Erythroblast (primary cell): ENCODE measurements around the gene PSMG3.
"Not testable (repeated sequence)": the region's sequence is repeated elsewhere in the genome, so short reads cannot be mapped to it uniquely, and the experiment has no call there.

Experiments used
- DNase-seq, 2 experiments: peaks; one replicate each; lab custom pipeline; 2025; lab: John Stamatoyannopoulos, UW
- GATA1 ChIP-seq: IDR thresholded peaks from 2 replicates; pipeline ENCODE4 v1.6.1; 2011; ENCODE audit warnings: low read depth, mild to moderate bottlenecking, control low read depth, low read length, moderate library complexity
- POLR2A ChIP-seq: IDR thresholded peaks from 2 replicates; pipeline ENCODE4 v1.6.1; 2011; ENCODE audit warnings: mild to moderate bottlenecking, low read length

PSMG3 gene

DNA sequence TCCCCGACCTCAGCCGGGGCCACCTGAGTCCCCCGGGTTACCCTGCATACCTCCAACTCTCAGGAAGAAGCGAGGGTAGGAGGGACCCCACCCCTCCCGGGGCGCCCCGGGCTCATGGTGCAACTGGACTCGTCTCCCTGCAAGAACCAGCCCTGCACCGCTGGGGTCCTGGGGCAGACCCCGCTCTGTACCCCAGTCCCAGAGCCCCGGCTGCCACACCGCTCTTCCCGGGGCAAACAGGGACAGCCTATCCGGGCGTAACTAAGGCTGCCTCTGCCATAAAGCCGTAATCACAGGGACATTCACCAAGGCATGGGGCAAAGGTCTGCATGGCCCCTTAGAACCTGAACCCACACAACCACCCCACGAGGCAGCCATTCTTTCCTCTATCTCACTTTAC is 46.0 kb downstream of the PSMG3 start:
- no peak for TF ChIP-seq POLR2A
- no peak for TF ChIP-seq GATA1
- DNase-seq, result no peak

DNA sequence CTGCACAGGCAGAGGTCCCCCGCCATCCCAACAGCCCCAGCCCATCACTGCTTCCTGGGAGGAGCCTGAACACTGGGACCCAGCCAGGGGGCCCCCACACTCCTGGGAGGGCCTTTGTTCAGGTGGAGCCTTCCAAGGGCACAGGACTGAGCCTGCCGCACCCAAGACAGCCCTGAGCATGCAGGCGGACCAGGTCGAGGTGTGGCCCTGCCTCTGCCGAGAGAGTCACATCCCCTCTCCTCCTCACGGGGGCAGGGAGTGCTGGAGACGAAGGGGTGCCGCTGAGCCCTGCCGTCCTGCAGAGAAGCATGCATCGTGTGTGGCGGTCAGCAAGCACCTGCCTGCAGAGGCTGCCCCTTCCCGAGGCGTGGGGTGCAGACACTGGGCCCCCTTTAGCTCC is 46.6 kb downstream of the PSMG3 start:
- no peak for DNase-seq
- no peak for TF ChIP-seq GATA1
- no peak for TF ChIP-seq POLR2A

DNA sequence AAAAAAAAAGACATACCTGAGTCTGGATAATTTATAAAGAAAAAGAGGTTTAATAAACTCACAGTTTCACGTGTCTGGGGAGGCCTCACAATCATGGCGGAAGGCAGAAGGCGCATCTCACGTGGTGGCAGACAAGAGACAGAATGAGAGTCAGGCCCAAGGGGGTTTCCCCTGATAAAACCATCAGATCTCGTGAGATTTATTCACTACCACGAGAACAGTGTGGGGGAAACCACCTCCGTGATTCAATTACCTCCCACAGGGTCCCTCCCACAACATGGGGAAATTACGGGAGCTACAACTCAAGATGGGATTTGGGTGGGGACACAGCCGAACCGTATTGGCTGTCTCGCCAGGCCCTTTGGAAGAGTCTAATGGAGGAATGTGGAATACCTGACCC is 48.4 kb downstream of the PSMG3 start:
- no peak for DNase-seq
- TF ChIP-seq POLR2A (no peak), GATA1 (no peak)

DNA sequence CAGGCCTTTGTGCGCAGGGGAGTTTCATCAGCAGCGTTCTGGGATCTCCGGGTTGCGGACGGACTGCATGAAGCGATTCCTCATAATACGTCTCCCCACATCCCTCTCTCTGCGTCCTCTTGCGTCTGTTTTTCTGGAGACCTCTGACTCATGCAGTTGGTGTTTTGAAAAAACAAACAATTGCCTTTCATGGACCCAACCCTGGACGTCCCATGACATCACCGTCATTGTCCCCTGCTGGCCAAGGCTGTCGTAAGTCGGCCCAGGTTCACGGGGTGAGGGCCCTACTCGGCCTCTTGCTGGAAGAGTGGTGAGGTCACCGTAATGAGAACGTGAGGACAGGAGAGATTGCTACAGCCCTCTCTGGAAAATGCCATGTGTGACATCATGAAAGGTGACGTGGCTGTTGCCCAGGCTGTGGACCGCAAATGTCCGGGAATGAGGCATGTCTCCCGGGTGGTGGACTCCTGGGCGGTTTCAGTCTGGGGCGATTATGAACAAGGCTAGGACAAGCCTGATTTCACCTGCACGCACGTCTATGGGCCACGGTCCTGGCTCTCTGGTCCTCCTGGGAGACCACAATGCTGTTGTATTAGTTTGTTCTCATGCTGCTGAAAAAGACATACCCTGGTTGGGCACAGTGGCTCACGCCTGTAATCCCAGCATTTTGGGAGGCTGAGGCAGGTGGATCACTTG is 49.1 kb downstream of the PSMG3 start:
- no peak for TF ChIP-seq GATA1
- TF ChIP-seq POLR2A, result no peak
- DNase-seq, result no peak

DNA sequence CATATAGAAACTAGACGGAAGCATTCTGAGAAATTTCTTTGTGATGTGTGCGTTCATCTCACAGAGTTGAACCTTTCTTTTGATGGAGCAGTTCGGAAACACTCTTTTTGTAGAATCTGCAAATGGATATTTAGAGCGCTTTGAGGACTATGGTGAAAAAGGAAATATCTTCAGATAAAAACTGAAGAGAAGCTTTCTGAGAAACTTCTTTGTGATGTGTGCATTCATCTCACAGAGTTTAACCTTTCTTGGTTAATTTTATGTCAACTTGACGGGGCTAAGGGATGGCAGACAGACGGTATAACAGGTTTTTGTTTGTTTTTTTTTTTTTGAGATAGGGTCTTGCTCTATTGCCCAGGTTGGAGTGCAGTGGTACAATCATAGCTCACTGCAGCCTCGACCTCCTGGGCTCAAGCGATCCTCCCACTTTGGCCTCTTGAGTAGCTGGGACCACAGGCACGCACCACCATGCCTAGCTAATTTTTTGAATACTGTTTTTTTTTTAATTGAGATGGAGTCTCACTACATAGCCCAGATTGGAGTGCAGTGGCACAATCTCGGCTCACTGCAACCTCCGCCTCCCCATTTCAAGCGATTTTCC is 50.4 kb downstream of the PSMG3 start:
- DNase-seq, result not testable (repeated sequence)
